Measurements from ENCODE around the gene MYH7. TPM values are rescaled to one million over a fixed set of nuclear protein-coding genes. Genes with fewer than 3 reads are reported as not detected.

The MYH7 gene
- total RNA-seq: not detected in 2 replicates

GRCh38 chr14:23435543-23436326 is at the start of gene MYH7:
Gene MYH7, minus strand, starts transcription at chr14:23435660. Its CDS starts 1,928 bp downstream, at chr14:23433732.

DNA sequence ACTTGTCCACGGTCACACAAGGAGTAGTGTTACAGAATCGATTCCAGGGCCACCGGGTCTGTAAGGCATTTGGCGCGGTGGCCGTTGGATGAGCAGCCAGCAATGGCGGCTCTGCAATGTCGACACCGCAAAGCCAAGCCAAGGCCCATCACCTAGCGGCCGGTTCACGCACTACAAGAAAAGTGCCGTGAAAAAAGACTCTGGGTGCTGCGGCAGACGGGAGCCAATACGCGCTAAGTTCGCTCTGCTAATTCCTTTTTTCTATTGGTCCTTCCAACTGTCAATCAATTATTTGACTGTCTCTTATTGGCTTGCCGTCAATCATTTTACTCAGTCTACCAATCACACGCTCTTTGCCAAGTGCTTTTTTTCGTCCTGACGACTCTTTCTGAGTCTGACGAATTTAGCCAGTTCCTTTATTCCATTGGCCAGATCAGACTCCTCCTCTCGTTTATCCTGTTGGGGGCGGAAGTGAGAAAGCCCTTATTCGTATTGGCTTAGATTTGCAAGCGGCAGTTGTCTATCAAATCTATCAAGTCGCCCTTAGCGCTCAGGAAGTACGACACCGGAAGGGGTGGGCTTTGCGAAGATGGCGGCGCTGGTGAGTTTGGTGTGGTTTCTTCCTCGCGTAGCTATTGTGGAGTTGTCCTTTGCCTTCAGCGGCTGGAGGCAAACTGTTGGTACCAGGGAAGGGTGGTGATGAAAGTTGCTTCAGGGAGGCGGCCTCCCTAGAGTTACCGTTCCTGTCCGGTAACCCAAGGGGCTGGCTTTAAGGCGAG is 33.9 kb upstream of the MYH7 start, which contains the start of gene NGDN:
Gene NGDN (plus strand): TSS at position 577 of the 779 bp plus-strand sequence. CDS start 13 bp downstream, at position 590.

DNA sequence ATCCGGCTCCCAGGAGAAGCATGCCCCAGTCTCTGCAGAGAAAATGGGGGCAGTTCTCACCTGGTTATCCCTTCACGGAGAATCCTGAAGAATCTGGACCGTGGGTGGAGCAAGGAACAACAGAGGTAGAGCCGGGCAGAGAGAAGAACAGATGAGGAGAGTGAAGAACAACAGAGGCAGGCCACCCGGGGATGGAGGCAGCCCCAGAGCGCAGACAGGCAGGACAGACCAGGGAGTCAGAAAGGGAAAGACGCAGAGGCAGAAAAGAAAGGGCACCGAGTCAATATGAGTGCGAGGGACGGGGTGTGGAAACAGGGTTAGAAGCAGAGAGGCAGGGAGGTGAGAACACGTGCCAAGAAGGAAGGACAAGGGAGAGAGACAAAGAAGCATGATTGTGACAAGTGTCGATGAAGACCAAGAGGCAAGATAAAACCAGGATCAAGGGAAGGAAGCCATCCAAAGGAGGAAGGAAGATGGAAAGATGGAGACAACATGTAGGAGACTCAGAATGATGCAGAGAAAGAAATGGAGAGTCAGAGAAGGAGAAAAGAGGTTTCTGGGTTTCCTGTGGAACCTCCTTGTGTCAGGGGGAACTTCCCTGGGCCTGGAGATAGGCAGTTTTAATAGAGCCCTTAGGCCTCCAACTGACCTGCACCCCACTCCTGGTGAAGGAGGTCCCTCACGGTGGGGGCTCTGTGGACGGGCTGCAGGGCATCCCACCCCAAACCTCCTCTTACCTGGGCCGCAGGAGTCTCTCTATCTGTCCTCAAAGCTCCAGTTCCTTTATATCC is 27.7 kb downstream of the MYH7 start, which contains the start of gene MYH6:
Gene MYH6 (minus strand): TSS at position 758 of the 791 bp plus-strand sequence. CDS start 1,050 bp downstream, outside the sequence.

GRCh38 chr14:23376482-23377197 is 58.8 kb downstream of the MYH7 start, which contains the start of gene CMTM5:
Gene CMTM5, plus strand, starts transcription at chr14:23377046. Its CDS starts 206 bp downstream, at chr14:23377252.

GRCh38 chr14:23372509-23372908 is 63.0 kb downstream of the MYH7 start, which contains the start of gene IL25:
Gene IL25, plus strand, starts transcription at chr14:23372809.

GRCh38 chr14:23365036-23365731 is 70.3 kb downstream of the MYH7 start, which contains the start of gene EFS:
Gene EFS, minus strand, starts transcription at chr14:23365172. Its CDS starts 147 bp downstream, at chr14:23365025.

Other genes starting within 250 kb of the MYH7 start
- not detected in 2 replicates for gene RNF212B, start 197.7 kb downstream of the MYH7 start, total RNA-seq
- 4.2 and 6.4 TPM in 2 replicates for gene HOMEZ, start 149.5 kb downstream of the MYH7 start, total RNA-seq
- 3.9 and 5.0 TPM in 2 replicates for gene PPP1R3E, start 132.8 kb downstream of the MYH7 start, total RNA-seq
- 31.4 and 31.5 TPM in 2 replicates for gene BCL2L2, start 128.8 kb downstream of the MYH7 start, total RNA-seq
- 59.7 and 77.2 TPM in 2 replicates for gene PABPN1, start 114.2 kb downstream of the MYH7 start, total RNA-seq
- 31.1 and 46.3 TPM in 2 replicates for gene SLC22A17, start 82.8 kb downstream of the MYH7 start, total RNA-seq
- 4.7 and 15.0 TPM in 2 replicates for gene EFS, start 70.5 kb downstream of the MYH7 start, total RNA-seq
- not detected in 2 replicates for gene IL25, start 62.9 kb downstream of the MYH7 start, total RNA-seq
- 0.17 and 0.65 TPM in 2 replicates for gene CMTM5, start 58.6 kb downstream of the MYH7 start, total RNA-seq
- gene MYH6, start 27.4 kb downstream of the MYH7 start, total RNA-seq: not detected in 2 replicates
- 28.5 and 31.1 TPM in 2 replicates for gene NGDN, start 34.0 kb upstream of the MYH7 start, total RNA-seq
- 0.52 and 0.83 TPM in 2 replicates for gene ZFHX2, start 116.1 kb upstream of the MYH7 start, total RNA-seq
- 25.5 and 26.2 TPM in 2 replicates for gene THTPA, start 120.6 kb upstream of the MYH7 start, total RNA-seq
- 10.2 and 10.6 TPM in 2 replicates for gene AP1G2, start 132.1 kb upstream of the MYH7 start, total RNA-seq
- not detected in 2 replicates for gene JPH4, start 143.1 kb upstream of the MYH7 start, total RNA-seq
- not detected in 2 replicates for gene DHRS2, start 200.7 kb upstream of the MYH7 start, total RNA-seq